HepG2 (cell line): Measurements from ENCODE around the gene SYVN1. TPM values are rescaled to one million over a fixed set of nuclear protein-coding genes. Genes with fewer than 3 reads are reported as not detected.

Source experiments
- ARNT2 ChIP-seq: sonication (generic); formaldehyde crosslinking; IDR thresholded peaks from 2 replicates; pipeline ENCODE4 v1.8.0; 2022; ENCODE audit warnings: mild to moderate bottlenecking, low read depth, missing genetic modification reagents, moderate library complexity
- BRD4 ChIP-seq: sonication (generic); formaldehyde crosslinking; IDR thresholded peaks from 2 replicates; pipeline ENCODE4 v1.4.0; 2020; ENCODE audit warnings: missing genetic modification reagents
- HNRNPL ChIP-seq: fragments of 200-400 bp; formaldehyde crosslinking; IDR thresholded peaks from 2 replicates; pipeline ENCODE4 v1.6.1; 2017; ENCODE audit warnings: mild to moderate bottlenecking, low read depth, low read length
- MXD4 ChIP-seq: IDR thresholded peaks from 2 replicates; pipeline ENCODE4 v1.6.1; 2016; ENCODE audit warnings: mild to moderate bottlenecking, missing biosample characterization, missing genetic modification reagents
- NFYB ChIP-seq: sonication (generic); formaldehyde crosslinking; IDR thresholded peaks from 2 replicates; pipeline ENCODE4 v1.4.0; 2020; ENCODE audit warnings: missing genetic modification reagents
- PHF5A ChIP-seq: IDR thresholded peaks from one replicate; pipeline ENCODE4 v1.6.1; 2018; ENCODE audit warnings: low read depth, missing genetic modification reagents; ENCODE audit not compliant: unreplicated experiment
- PHF8 ChIP-seq: sonication (generic); formaldehyde crosslinking; IDR thresholded peaks from 2 replicates; pipeline ENCODE4 v1.5.0; 2020; ENCODE audit warnings: missing genetic modification reagents
- SP5 ChIP-seq: IDR thresholded peaks from 2 replicates; pipeline ENCODE4 v1.6.1; 2016; ENCODE audit warnings: low read depth, borderline replicate concordance
- TBX3 ChIP-seq: fragments of 450-650 bp; IDR thresholded peaks from 2 replicates; pipeline ENCODE4 v1.6.1; 2017; ENCODE audit warnings: antibody characterized with exemption, mild to moderate bottlenecking, inconsistent platforms, borderline replicate concordance
- ZMAT3 ChIP-seq: sonication (generic); formaldehyde crosslinking; conservative IDR thresholded peaks from 2 replicates; pipeline ENCODE4 v1.7.0; 2021; ENCODE audit warnings: missing genetic modification reagents
- ZMYM2 ChIP-seq: sonication (generic); formaldehyde crosslinking; IDR thresholded peaks from 2 replicates; pipeline ENCODE4 v1.8.0; 2022; ENCODE audit warnings: mild to moderate bottlenecking, missing genetic modification reagents
- ZNF333 ChIP-seq: sonication (generic); formaldehyde crosslinking; IDR thresholded peaks from 2 replicates; pipeline ENCODE4 v1.4.0; 2020; ENCODE audit warnings: mild to moderate bottlenecking, missing genetic modification reagents, borderline replicate concordance
- ZNF432 ChIP-seq: sonication (generic); formaldehyde crosslinking; IDR thresholded peaks from 2 replicates; pipeline ENCODE4 v1.5.0; 2020; ENCODE audit warnings: missing genetic modification reagents, mild to moderate bottlenecking, borderline replicate concordance
- ZNF577 ChIP-seq: sonication (generic); formaldehyde crosslinking; IDR thresholded peaks from 2 replicates; pipeline ENCODE4 v1.4.0; 2020; ENCODE audit warnings: mild to moderate bottlenecking, low read depth, missing genetic modification reagents, borderline replicate concordance
- ZNF615 ChIP-seq: sonication (generic); formaldehyde crosslinking; IDR thresholded peaks from 2 replicates; pipeline ENCODE4 v1.5.0; 2020; ENCODE audit warnings: mild to moderate bottlenecking, missing genetic modification reagents, borderline replicate concordance
- ZNF780A ChIP-seq: sonication (generic); formaldehyde crosslinking; IDR thresholded peaks from 2 replicates; pipeline ENCODE4 v1.8.0; 2022; ENCODE audit warnings: mild to moderate bottlenecking, missing genetic modification reagents, moderate library complexity
- polyA plus RNA-seq, 8 experiments: library from polyadenylated mRNA; depleted of rRNA in 3 of 8; stranded (reverse) in 7 of 8; unstranded in 1 of 8; fragments of >200 nt; fragmentation: Illumina TruSeq in 4 of 8; extraction: Trizol in 4 of 8; gene quantifications; 2 replicates each; pipeline versions ENCODE4 v1.2.1 to v1.2.3, GENCODE V29; 2011 to 2016; ENCODE audit warnings: low read depth in 4 of 8, missing spikeins in 1 of 8, mixed read lengths in 1 of 8; ENCODE audit not compliant: insufficient read depth in 1 of 8
- total RNA-seq, 5 experiments: library from RNA; depleted of rRNA; stranded (reverse); fragments of >200 nt; fragmentation: Illumina TruSeq; extraction: Trizol; gene quantifications; 2 replicates each; pipeline ENCODE4 v1.2.3, GENCODE V29; 2016; ENCODE audit warnings: low read depth in 1 of 5
- TF ChIP-seq, protein P1 (sequence below): sonication (generic); formaldehyde crosslinking; IDR thresholded peaks from 2 replicates; pipeline ENCODE4 v1.8.0; 2022; ENCODE audit warnings: missing genetic modification reagents, low read depth, mild to moderate bottlenecking, borderline replicate concordance
- TF ChIP-seq, protein P2 (sequence below): sonication (generic); formaldehyde crosslinking; IDR thresholded peaks from 2 replicates; pipeline ENCODE4 v1.8.1; 2023; ENCODE audit warnings: missing genetic modification reagents, inconsistent platforms, borderline replicate concordance
- TF ChIP-seq, protein P3 (sequence below): IDR thresholded peaks from 2 replicates; pipeline ENCODE4 v1.6.1; 2018; ENCODE audit warnings: missing genetic modification reagents
- TF ChIP-seq, protein P4 (sequence below): sonication (generic); formaldehyde crosslinking; IDR thresholded peaks from 2 replicates; pipeline ENCODE4 v1.8.1; 2023; ENCODE audit warnings: mild to moderate bottlenecking, inconsistent platforms, moderate library complexity, missing genetic modification reagents, borderline replicate concordance
- TF ChIP-seq, protein P5 (sequence below): sonication (generic); formaldehyde crosslinking; IDR thresholded peaks from 2 replicates; pipeline ENCODE4 v1.4.0; 2020; ENCODE audit warnings: missing genetic modification reagents
- TF ChIP-seq, protein P6 (sequence below): sonication (generic); formaldehyde crosslinking; IDR thresholded peaks from 2 replicates; pipeline ENCODE4 v1.4.0; 2020; ENCODE audit warnings: missing genetic modification reagents

Gene SYVN1
- total and polyA plus RNA-seq, 2 of the 13 experiments (the other 11 are each of a cell fraction or from before 2014, with no cell fraction given) = 10.3 to 22.5 TPM

DNA sequence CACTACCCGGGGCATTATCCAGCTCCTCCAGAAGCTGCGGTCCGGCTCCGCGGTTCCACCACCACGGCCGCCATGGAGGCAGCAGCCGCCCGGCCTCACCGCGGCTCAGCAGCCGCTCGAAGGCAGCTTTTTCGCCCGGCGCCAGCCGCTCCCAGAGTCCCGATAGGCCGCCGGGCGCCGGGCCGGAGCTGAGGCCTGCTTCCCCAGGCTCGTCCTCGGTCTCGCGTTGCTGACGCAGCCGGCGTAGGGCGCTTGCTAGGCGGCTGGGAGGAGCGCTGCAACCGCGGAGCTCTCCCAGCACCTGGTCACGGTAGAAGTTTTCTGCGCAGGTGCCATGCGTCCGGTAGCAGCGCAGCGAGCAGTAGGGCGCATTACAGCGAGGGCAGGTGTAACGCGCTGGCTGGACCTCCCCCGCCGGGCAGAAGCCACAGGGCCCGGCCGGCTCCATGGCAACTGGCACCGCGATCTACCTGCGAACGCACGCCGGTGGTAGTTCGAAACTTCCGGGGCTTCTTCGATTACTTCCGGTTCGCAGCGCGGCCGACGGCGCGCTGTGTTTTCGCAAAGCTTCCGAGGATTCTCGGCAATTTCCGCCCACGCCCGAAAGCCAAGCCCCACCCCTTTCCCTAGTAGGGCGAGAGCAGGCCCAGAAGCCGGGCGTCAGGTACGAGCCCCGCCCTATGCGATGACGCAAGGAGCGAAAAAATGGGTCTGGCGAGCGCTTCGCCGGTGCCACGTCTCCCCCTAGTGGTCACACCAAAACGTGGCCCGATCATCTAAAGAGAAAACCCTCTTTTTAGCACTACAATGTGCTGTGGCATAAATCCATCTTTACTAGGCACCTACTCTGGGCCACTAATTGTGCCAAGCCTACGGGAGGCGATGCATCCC, 16.9 kb downstream of the SYVN1 start, which contains the start of gene ZNHIT2 (continued):
- TF ChIP-seq, protein P1, sequence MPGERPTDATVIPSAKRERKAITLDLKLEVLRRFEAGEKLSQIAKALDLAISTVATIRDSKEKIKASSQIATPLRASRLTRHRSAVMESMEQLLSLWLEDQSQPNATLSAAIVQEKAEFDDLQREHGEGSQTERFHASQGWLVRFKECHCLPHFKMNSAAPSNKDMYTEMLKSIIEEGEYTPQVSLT (CRISPR knock-in tag) = 0 out of 2 replicates have a peak, but pooled peaks have one; percentile 46
- peak; percentile 66; the same call in 1 of the 2 replicates for TF ChIP-seq ZMAT3
- TF ChIP-seq BRD4 (CRISPR knock-in tag) = peak; percentile 44; the same call in 1 of the 2 replicates
- 0 out of 2 replicates have a peak, but pooled peaks have one; percentile 16 for TF ChIP-seq SP5
- TF ChIP-seq ZNF333 (CRISPR knock-in tag) = no peak
- TF ChIP-seq HNRNPL = peak; percentile 79
- TF ChIP-seq, protein P2, sequence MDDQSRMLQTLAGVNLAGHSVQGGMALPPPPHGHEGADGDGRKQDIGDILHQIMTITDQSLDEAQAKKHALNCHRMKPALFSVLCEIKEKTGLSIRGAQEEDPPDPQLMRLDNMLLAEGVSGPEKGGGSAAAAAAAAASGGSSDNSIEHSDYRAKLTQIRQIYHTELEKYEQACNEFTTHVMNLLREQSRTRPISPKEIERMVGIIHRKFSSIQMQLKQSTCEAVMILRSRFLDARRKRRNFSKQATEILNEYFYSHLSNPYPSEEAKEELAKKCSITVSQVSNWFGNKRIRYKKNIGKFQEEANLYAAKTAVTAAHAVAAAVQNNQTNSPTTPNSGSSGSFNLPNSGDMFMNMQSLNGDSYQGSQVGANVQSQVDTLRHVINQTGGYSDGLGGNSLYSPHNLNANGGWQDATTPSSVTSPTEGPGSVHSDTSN (CRISPR knock-in tag) = no peak
- TF ChIP-seq ZNF577 (CRISPR knock-in tag) = no peak
- TF ChIP-seq, protein P3, sequence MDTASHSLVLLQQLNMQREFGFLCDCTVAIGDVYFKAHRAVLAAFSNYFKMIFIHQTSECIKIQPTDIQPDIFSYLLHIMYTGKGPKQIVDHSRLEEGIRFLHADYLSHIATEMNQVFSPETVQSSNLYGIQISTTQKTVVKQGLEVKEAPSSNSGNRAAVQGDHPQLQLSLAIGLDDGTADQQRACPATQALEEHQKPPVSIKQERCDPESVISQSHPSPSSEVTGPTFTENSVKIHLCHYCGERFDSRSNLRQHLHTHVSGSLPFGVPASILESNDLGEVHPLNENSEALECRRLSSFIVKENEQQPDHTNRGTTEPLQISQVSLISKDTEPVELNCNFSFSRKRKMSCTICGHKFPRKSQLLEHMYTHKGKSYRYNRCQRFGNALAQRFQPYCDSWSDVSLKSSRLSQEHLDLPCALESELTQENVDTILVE (CRISPR knock-in tag) = no peak; the same call in 1 of the 2 replicates
- no peak; the same call in none of the 2 replicates for TF ChIP-seq ARNT2 (CRISPR knock-in tag)
- TF ChIP-seq, protein P4, sequence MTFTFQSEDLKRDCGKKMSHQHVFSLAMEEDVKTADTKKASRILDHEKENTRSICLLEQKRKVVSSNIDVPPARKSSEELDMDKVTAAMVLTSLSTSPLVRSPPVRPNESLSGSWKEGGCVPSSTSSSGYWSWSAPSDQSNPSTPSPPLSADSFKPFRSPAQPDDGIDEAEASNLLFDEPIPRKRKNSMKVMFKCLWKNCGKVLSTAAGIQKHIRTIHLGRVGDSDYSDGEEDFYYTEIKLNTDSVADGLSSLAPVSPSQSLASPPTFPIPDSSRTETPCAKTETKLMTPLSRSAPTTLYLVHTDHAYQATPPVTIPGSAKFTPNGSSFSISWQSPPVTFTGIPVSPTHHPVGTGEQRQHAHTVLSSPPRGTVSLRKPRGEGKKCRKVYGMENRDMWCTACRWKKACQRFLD (CRISPR knock-in tag) = peak; percentile 42; the same call in 1 of the 2 replicates
- TF ChIP-seq ZNF780A (CRISPR knock-in tag) = no peak
- no peak for TF ChIP-seq ZMYM2 (CRISPR knock-in tag)
- TF ChIP-seq, protein P5, sequence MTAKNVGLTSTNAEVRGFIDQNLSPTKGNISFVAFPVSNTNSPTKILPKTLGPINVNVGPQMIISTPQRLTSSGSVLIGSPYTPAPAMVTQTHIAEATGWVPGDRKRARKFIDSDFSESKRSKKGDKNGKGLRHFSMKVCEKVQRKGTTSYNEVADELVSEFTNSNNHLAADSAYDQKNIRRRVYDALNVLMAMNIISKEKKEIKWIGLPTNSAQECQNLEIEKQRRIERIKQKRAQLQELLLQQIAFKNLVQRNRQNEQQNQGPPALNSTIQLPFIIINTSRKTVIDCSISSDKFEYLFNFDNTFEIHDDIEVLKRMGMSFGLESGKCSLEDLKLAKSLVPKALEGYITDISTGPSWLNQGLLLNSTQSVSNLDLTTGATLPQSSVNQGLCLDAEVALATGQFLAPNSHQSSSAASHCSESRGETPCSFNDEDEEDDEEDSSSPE (CRISPR knock-in tag) = no peak; the same call in 1 of the 2 replicates
- TF ChIP-seq ZNF615 = no peak
- peak; percentile 44; the same call in 1 of the 2 replicates for TF ChIP-seq TBX3
- TF ChIP-seq NFYB (CRISPR knock-in tag) = no peak; the same call in 1 of the 2 replicates
- TF ChIP-seq, protein P6, sequence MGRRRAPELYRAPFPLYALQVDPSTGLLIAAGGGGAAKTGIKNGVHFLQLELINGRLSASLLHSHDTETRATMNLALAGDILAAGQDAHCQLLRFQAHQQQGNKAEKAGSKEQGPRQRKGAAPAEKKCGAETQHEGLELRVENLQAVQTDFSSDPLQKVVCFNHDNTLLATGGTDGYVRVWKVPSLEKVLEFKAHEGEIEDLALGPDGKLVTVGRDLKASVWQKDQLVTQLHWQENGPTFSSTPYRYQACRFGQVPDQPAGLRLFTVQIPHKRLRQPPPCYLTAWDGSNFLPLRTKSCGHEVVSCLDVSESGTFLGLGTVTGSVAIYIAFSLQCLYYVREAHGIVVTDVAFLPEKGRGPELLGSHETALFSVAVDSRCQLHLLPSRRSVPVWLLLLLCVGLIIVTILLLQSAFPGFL (CRISPR knock-in tag) = no peak
- TF ChIP-seq ZNF432 (CRISPR knock-in tag) = no peak
- TF ChIP-seq PHF8 (CRISPR knock-in tag) = peak; percentile 97
- TF ChIP-seq PHF5A = peak; percentile 49
- TF ChIP-seq MXD4 = peak; percentile 88
